HG02885 (cell line): ENCODE results near the gene LINC01488.

Source experiments
- ATAC-seq: cut with Tn5 transposase; IDR thresholded peaks from one replicate; pipeline ENCODE4 v1.9.1; 2021; ENCODE audit warnings: mild to moderate bottlenecking; ENCODE audit not compliant: unreplicated experiment, poor library complexity

Gene LINC01488

DNA sequence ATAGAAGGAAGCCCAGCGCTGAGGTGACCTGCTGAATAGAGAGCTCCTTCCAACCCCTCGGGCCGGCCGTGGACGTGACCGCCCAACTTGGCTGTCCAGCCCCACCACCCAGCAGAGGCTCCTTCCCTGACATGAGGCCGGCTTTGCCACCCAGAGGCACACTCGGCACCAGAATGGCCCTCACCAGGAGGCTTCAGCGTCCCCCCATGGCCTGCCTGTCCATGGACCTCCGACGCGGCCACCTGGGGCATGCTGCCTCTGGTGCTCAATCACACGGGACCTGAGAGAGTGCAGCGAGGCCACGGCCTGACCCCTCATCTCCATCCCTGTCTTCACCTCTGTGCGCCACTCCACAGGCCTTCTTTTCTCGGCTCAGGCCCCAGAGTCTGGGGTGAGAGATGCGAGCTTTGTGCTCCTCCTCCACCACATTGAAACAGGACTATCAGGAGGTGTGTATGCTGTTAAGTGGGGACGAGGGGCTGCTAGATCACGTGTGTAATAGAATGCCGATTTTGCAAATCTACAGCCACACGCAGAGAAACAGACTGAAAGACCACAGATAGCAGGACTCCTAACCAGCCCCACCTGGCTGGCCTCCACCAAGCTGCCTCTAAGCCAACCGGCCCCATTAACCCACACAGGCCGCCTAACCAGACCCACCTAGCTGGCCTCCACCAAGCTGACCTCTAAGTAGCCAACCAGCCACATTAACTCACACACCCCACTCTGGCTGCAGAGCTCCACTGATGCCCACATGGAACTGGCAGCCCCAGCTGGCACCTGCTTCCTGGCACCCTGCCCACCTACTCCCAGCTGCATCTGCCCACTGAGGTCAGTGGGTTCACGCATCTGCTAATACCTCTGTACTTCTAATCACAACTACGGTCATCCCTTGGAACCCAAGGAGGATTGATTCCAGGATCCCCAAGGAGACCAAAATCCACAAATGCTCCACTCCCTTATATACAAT lies 20.7 kb downstream of the LINC01488 start:
- no peak for ATAC-seq

DNA sequence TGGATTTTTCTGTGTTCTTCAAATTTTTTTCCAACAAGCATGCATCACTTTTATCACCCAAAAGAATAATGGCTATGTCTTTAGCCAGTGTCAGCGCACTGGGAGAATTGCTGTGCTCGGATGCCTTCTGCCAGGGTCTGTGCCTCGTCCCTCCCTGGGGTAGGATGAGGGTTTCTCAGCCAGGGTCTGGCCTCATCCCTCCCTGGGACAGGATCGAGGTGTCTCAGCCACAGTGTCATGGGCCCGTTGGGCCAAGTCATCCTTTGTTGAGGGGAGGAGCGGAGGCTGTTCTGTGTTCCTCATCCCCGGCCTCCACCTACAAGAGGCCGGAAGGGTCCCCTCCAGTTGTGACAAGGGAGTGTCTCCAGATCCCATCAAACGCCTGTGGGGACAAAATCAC lies 22.7 kb downstream of the LINC01488 start:
- no peak for ATAC-seq

DNA sequence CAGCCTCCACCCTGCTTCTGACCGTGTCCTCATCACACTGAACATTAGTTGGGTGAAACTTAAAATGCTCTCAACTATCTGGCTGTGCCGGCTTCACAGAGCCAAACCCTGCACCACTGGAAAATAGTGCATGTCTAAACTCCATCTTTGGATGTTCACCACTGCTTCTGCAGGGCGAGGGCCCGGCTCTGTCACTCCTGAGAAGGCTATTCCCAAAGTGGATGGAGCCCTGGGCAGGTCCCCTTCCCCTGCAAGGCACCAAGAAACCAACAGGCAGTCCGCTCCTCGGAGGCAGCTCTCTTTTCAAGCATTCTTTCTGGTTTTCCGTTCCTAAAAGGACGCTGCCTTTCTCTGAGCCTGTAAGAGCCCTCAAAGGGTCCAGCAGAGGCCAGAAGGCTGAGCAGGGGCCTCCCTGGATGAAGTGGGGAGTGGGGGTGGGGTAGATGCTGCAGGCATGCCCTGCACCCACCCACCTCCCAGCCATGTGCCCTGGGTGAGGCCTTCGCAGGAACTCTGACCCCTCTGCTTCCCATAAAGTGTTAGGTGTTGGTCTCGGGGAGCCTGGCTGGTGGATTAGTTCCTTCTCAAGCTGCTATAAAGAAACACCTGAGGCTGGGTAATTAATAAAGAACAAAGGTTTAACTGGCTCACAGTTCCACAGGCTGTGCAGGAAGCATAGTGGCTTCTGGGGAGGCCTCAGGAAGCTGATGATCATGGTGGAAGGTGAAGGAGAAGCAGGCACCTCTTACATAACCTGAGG lies 23.3 kb downstream of the LINC01488 start:
- no peak for ATAC-seq

DNA sequence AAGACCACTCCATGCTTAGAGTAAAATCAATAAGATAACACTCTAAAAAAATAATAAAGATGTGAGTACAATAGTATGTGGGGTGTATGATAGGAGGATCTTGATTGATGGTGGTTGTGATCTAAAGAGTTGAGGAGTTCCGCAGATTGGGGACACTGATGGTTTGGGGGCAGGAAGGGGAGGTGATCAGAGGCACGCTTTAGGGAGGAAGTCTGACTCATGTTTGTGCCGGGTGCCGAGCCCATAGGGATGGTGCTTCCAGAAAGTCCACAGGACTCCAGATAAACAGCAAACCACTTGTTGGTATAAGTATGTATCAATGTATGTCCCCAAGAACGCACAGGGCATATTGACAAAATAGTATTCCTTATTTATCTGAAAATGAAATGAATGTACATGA lies 27.5 kb downstream of the LINC01488 start:
- ATAC-seq, result no peak

DNA sequence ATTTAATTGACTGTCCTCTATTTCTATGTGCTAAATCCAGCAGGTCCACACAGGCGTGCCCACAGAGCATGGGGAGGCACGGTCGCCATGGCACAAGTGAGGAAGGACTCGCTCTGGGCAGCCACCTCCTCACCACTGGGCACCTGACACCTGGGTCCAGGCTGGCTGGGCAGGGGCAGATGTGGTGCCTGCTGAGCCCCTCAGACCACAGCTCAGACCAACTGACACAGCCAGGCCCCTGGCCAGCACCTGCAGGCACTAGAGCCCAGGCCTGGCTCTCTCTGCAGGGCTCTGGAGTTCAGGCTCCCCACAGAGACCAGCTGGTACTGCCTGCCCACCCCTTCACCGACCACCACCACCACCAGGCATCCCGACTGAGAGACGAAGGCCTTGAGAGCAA lies 27.9 kb downstream of the LINC01488 start:
- ATAC-seq, result no peak

DNA sequence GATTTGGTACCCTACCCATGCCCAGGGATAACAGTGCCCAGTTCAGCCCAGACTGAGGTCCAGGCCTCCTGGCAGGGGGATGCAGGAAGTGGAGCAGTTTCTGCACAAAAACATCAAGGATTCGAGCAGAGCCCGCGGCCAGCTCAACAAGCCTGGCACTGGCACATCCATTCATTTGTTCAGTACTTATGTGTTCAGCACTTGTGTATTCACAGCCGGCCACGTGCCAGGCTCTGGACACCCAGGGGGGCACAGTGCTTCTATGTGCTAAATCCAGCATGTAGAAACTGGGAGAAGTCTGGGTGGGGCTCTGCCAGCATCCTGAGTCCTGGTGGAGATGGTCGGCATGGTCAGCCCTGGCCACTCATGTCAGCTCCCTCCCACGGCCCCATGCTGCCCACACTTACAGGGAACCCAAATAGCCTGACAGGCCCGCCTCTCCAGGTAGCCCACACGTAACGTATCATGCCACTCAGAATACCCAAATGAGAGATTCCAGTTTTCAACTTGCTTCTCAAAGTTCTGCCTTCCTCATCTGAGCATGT lies 28.5 kb downstream of the LINC01488 start:
- ATAC-seq, result no peak

DNA sequence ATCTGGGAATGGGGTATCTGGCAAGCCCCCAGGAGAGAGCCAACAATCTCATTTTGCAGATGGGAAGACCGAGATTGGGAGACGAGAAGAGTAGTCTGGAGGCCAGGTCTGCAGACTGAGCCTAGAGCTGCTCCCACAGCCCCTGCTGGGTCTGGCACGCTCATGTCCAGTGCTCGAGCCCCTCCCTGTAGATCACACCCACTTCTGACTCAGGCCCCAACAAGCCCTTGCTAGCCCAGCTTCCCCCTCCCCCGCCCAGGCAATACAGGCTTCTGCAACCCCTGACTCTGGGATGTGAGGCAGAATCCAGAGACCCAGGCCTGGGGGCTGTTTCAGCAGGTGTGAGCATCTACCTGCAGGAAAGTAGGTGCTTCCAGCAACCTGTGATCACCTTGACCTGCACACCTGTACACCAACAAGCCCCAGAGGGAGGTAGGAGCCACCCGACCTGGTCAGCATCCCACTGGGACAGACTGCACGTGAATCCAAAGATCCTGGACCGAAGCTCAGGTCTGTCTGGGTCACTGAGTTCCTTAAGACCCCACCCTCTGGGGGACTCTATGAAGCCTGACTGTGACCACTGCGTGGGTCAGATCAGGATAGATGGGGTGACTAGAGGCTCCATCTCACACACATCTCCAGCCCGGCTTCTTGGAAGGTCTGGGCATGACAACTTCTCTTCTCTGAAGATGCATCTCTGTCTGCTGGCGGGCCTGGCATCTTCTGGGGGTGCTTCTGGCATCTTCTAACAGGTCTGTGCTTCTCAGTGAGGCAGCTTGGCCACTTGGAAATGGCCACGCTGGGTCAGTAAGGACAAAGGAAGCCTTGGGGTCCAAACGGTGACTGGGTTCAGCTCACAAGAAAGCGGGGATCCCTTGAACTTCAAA lies 29.3 kb downstream of the LINC01488 start:
- ATAC-seq, result no peak

DNA sequence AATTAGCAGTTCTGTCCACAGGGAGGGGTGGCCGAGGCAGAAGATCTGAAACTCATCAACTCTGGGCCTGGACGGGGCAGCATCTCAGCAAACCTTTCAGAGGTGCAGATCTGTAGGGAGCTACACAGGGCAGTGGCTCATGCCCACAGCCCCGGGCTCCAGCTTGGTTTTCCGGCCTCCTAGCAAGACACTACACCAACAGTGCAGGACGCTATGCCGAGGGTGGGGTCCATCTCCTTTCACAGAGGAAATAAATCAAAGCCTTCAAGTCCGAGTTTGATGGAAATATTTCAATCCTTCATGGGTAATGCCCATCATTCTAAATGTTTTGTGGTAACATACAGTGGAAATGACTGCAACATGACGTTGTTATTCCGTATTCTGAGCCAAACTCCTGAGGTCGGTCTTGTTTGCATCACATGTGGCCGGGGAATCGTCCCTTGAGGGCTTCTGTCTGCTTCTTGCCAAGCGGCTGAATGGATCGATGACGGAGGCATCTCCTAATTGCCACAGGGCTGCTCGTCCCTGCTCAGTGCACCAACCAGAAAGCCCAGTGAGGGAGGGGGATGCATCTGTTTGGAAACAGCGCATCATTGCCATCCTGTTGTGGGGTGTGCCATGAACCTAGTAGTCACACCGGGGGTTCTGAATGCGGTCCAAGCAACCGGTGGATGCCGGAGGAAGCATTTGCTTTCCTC lies 30.0 kb downstream of the LINC01488 start:
- ATAC-seq, result no peak

DNA sequence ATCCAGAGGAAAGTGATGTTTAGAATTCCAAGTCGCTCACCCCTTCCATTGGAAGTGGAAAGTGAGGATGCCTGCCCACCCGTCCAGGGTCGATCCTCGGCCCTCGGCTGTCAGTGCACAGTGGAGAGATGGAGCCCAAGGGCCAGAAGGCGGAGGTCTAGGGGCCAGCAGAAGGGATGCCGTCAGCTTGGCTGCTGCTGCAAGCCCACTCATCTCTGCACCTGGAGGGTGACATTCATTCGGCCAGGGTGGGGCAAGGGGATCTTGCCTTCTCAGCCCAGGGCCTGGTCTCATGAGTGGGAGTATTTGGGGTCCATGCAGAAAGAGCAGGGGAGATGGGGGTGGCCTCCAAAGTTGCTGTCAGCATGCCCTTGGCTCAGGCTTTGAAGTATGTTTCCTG lies 30.7 kb downstream of the LINC01488 start:
- ATAC-seq, result no peak

DNA sequence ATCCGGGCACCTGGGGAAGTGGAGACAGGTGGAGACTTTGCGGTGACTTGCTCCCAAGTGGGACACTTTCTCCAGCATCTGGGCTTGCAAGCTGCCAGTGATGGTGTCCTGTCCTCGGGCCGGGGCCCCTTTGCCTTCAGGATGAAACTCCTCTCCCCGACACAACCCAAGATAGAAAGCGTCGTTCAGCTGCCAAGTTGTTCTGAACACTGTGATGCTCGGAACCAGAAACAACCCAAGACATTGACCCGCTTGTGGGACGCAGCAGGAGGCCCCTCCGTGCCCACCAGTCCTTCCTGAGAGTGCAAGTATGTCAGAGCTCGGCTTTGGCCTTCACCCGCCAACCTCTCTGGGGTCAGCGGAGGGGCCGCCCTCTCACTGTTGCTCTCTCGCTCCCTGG lies 31.3 kb downstream of the LINC01488 start:
- ATAC-seq, result no peak

DNA sequence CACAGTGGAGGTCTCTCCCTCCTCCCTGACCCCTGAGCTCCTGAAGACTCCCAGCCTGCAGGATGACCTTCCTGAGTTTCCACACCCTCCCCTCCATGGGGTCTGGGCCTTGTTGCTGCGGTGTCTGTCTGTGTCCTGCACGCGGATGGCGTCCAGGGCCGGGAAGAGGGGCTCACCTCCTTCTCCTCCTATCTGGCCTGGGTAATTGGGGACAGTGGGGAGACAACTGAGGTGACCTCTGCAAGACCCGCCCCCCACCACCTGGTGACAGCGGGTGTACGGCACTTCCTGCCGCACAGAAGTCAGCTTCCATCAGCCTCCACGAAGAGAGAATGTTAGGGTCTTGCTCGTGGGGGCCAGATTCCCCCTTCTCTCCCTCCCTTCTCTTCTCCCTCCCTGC lies 31.7 kb downstream of the LINC01488 start:
- no peak for ATAC-seq

DNA sequence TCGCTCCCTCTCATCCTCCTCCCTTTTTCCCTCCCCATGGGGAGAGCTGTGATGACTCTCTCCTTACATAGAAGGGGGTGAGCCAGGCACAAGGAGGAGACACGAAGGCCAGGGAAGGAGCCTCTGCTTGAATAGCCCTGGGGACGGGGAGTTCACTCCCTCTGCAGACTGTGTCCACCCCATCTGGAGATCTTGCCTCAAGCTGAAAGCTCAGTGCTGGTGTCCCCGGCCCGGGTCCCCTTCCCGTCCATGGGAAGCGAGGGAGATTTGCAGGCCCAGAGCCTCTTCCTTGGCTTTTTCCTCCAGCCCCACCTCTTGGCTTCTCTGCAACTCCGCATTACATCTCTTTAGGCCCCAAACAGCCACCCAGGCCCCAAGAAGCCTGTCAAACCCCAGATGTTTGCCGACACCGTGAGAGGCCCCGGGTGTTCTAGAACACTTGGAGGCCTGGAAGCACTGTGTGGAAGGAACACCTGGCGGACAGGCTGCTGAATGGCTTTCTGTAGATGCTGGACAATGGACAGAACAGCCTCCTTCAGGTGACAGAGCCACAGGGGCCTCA lies 32.3 kb downstream of the LINC01488 start:
- no peak for ATAC-seq

DNA sequence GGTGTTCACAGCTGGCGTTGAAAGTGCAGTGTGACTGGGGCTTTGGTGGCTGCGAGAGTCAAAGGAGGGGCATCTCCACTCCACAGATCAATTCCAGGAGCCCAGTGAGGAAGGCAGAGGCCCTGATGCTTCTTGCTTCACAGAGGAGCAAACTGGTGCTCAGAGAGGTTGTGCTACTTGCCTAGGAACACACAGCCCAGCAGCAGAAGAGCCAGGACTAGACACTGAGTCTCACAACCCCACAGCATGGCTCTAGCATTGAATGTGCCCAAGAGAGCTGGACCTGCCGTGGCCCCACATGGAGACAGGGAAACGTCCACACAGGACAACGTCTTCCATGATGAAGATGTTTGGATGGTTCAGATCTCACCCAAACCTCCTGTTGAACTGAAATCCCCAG lies 33.3 kb downstream of the LINC01488 start:
- ATAC-seq, result no peak

DNA sequence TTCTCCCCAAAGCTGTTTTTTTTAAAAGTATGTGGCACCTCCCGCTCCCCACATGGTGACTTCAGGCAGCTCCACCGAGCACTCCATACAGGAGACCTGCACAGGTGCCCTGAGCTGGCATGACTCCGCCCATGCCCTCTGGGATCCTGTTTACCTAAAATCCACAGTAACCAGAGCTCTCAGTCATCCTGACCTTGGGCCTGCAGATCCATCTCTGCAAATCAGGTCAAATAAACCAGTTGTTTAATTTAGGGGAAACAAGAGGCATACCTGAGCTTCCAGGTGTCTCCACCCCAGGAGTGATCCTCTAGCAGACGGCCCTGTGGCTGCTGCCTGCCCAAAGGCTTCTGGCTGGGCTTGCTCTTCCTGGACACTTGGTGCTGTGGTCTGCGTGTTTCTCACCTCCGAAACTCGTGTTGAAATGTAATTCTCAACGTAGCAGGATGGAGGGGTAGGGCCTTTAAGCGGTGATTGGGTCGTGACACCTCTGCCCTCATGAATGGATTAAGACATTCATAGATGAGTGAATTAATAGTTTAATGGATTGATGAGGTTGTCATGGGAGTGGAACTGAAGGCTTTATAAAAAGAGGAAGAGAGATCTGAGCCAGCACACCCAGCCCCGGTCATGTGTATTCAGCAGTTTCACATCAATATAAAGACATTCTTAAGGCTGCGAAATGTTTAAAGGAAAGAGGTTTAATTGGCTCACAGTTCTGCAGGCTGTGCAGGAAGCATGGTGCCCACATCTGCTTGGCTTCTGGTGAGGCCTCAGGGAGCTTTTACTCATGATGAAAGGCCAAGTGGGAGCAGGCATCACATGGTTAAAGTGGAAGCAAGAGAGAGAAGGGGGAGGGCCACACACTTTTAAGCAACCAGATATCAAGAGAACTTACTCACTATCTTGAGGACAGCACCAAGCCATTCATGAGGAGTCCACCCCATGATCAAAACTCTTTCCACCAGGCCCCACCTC lies 34.1 kb downstream of the LINC01488 start:
- no peak for ATAC-seq

DNA sequence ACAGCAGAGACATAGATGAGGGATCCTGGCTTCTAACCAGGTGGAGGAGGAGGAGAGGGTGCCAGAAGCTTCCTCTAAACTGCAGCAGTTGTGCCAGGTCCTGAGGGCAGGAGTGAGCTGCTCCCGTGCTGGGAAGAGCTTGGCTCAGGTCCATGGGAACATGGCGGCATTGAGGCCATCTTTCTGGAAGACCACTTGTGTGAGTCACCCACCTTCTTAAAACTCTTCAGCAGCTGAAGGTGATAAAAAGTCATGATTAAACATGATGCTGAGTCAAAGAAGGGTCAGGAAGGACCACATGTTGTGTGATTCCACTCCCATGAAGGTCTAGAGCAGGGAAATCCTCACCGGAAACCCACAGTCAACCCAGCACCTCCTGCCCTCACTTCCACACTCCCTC lies 35.1 kb downstream of the LINC01488 start:
- no peak for ATAC-seq

DNA sequence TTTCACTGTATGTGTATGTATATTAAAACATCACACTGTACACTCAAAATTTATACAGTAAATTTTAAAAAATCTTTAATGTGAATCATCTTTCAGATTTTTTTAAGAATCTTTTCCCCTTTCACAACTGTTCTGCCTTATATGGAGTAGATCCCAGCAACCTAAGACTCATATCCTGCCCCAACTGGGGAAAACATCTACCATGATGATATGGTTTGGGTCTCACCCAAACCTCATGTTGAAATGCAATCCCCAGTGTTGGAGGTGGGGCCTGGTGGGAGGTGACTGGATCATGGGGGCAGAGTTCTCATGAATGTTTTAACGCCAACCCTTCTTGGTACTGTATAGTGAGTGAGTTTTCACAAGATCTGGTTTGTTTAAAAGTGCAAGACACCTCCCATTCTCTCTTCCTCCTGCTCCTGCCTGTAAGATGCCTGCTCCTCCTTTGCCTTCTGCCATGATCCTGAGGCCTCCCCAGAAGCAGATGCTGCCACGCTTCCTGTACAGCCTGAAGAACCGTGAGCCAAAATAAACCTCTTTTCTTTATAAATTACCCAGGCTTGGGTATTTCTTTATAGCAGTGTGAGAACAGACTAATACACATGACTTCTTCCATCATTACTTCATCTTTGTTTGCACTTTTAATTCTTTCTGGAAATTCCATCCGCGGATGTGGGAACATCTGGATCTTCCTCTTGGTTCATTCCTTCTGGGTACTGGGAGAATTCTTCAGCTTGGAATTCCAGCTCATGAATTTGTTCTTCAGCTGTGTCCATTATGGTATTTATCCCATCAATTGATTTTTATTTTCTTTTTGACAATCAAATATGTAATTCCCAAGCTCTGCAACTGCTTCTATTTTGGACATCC lies 36.9 kb downstream of the LINC01488 start:
- ATAC-seq, result no peak

DNA sequence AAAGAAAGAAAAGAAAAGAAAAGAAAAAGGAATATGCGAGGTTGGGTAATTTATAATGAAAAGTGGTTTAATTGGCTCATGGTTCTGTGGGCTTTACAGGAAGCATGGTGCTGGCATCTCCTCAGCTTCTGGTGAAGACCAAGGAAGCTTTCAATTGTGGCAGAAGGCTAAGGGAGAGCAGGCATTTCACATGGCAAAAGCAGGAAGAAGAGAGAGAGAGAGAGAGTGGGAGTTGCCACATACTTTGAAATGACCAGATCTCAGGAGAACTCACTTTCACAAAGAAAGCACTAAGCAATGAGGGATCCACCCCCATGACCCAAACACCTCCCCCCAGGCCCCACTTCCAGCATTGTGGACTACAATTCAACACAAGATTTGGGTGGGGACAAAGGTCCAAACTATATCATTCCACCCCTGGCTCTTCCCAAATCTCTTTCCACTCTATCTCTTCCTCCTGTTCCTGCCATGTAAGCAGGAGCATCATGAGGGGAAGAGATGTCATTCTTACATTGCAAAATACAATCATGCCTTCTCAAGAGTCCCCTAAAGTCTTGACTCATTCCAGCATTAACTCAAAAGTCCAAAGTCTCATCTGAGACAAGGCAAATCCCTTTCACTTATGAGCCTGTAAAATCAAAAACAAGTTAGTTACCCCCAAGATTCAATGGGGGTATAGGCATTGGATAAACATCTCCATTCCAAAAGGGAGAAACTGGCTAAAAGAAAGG lies 38.9 kb downstream of the LINC01488 start:
- ATAC-seq, result no peak
